ENCODE measurements around the gene NAT9.

NAT9 gene
- 22.1 to 29.5 reads per million in 2 donors for total RNA-seq

- DNase-seq = peak; percentile 96 to 99 (median 98)
These were observed at the start of gene NAT9 for GRCh38 chr17:74776044-74776962. NAT9 (minus strand) TSS chr17:74776345; CDS start chr17:74775698, 647 bp downstream.

GRCh38 chr17:74824961-74825627 is 48.9 kb upstream of the NAT9 start:
- no peak for DNase-seq

- no peak for DNase-seq
These were observed 46.8 kb upstream of the NAT9 start for GRCh38 chr17:74822939-74823367.

- no peak for DNase-seq
These were observed 46.3 kb upstream of the NAT9 start for GRCh38 chr17:74822335-74822938.

- DNase-seq = no peak
These were observed 45.6 kb upstream of the NAT9 start for GRCh38 chr17:74821655-74822334.

GRCh38 chr17:74819801-74820436 is 43.8 kb upstream of the NAT9 start:
- no peak for DNase-seq

GRCh38 chr17:74818291-74818938 is 42.3 kb upstream of the NAT9 start:
- no peak for DNase-seq

- DNase-seq = no peak
These were observed 40.9 kb upstream of the NAT9 start for GRCh38 chr17:74816905-74817620.

GRCh38 chr17:74815550-74816370 is 39.6 kb upstream of the NAT9 start:
- DNase-seq = peak in 1 of 5 experiments; percentile 24

- DNase-seq = no peak
These were observed 38.9 kb upstream of the NAT9 start for GRCh38 chr17:74815067-74815466.

GRCh38 chr17:74814453-74814852 is 38.3 kb upstream of the NAT9 start:
- DNase-seq = peak in 1 of 5 experiments; percentile 12

GRCh38 chr17:74812109-74813009 is 36.2 kb upstream of the NAT9 start:
- DNase-seq = no peak

- DNase-seq = no peak
These were observed 34.7 kb upstream of the NAT9 start for GRCh38 chr17:74810699-74811485.

GRCh38 chr17:74808714-74809430 is 32.7 kb upstream of the NAT9 start:
- no peak for DNase-seq

GRCh38 chr17:74807925-74808324 is 31.8 kb upstream of the NAT9 start:
- DNase-seq = no peak

GRCh38 chr17:74807441-74807840 is 31.3 kb upstream of the NAT9 start:
- DNase-seq = no peak

GRCh38 chr17:74806334-74806733 is 30.2 kb upstream of the NAT9 start:
- DNase-seq = no peak

Measured in T-helper 2 cell (primary cell).